Measurements from ENCODE around the gene PRKCB. TPM values are rescaled to one million over a fixed set of nuclear protein-coding genes. Genes with fewer than 3 reads are reported as not detected.
"Not testable (repeated sequence)": the region's sequence is repeated elsewhere in the genome, so short reads cannot be mapped to it uniquely, and the experiment has no call there.

PRKCB gene
- total RNA-seq, 4 donors from 2014 or later, result 10.7 to 23.9 (median 18.2) TPM

DNA sequence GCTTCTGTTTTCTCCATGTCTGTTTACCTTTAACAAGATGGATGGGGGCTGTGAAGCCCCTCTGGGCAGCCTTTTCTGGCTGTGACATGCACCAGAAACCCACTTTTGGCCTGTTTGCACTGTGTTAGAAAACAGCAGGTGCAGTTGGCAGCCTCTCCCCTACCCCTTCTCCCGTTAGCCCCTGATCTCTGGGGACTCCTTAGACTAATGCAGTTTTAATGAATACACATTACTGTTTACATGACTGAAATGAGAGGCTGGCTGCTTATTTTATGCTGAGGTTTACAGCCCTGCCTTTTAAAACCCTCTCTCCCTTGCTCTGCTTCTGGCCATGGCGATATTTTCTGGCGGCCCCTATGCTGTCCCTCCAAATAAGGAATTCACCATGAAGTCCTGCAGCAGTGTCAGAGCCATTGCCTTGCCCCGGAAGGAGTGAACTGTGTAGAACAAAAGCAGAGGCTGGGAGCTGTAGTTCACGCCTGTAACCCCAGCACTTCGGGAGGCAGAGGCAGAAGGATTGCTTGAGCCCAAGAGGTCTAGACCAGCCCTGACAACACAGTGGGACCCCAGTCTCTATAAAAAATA lies 79.3 kb downstream of the PRKCB start:
- peak; percentile 62 for ATAC-seq
- WGBS, 2 donors (ENCODE audit: low coverage in 1 of 2), result 16 to 33% methylated on average over 1 to 4 of the region's 6 CpGs
- H3K36me3 ChIP-seq, result no peaks in the 10 kb centered on the region
- peak overlapping the region in 3 of 4 donors; percentile 43 to 65 (median 45) for H3K27ac ChIP-seq
- no peak overlapping the region for H3K4me3 ChIP-seq
- TF ChIP-seq, protein P1, sequence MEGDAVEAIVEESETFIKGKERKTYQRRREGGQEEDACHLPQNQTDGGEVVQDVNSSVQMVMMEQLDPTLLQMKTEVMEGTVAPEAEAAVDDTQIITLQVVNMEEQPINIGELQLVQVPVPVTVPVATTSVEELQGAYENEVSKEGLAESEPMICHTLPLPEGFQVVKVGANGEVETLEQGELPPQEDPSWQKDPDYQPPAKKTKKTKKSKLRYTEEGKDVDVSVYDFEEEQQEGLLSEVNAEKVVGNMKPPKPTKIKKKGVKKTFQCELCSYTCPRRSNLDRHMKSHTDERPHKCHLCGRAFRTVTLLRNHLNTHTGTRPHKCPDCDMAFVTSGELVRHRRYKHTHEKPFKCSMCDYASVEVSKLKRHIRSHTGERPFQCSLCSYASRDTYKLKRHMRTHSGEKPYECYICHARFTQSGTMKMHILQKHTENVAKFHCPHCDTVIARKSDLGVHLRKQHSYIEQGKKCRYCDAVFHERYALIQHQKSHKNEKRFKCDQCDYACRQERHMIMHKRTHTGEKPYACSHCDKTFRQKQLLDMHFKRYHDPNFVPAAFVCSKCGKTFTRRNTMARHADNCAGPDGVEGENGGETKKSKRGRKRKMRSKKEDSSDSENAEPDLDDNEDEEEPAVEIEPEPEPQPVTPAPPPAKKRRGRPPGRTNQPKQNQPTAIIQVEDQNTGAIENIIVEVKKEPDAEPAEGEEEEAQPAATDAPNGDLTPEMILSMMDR (IDR thresholded peaks at IDR 0.05), result no peak
- TF ChIP-seq POLR2AphosphoS5 (IDR thresholded peaks at IDR 0.05), result no peak
- no peak for TF ChIP-seq EP300 (IDR thresholded peaks at IDR 0.05)
- no peak for TF ChIP-seq POLR2A (IDR thresholded peaks at IDR 0.05)
- no peaks in the 10 kb centered on the region for H3K9me3 ChIP-seq
- peaks cover 0 to 10% (median 0%) of the 10 kb centered on the region in 3 donors for H3K4me1 ChIP-seq
- no peaks in the 10 kb centered on the region for H3K27me3 ChIP-seq

DNA sequence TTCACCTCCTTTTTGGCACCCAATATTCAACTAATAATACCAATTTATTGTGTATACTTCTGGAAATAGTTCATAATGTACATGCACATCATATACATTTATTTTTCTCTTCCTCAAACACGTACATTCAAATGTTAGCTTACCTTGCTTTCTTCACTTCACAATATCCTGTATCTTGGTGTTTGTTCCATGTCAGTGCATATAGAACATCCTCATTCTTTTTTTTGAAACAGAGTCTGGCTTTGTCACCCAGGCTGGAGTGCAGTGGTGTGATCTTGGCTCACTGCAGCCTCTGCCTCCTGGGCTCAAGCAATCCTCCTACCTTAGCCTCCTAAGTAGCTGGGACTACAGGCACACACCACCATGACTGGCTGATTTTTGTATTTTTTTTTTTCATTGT lies 80.8 kb downstream of the PRKCB start:
- not testable (repeated sequence) for ATAC-seq, H3K9me3 ChIP-seq, H3K27me3 ChIP-seq, H3K4me3 ChIP-seq, H3K4me1 ChIP-seq, H3K27ac ChIP-seq, H3K36me3 ChIP-seq
- WGBS, 2 donors (ENCODE audit: low coverage in 1 of 2), result 87 to 91% methylated on average over 1 of the region's 1 CpG

DNA sequence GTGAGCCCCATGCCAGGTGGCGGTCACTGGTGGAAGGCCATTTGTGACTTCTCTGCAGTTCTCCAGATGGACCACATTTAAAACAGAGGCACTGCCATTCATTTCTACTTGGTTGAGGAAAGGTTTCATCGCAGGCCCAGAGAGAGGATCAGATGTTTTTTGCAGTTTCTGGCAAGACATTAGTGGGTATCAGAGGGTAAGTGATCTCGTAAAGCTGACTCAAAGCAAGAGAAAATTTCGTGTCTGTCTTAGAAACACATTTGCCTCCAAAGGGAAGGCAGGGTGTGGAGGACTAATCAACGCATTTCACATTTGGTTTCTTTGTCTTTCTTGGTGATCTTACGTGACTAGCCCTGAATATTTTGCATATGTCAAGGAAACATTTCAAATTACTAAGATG lies 81.8 kb downstream of the PRKCB start:
- peaks cover 0 to 10% (median 0%) of the 10 kb centered on the region in 3 donors for H3K4me1 ChIP-seq
- H3K27ac ChIP-seq, result no peak overlapping the region
- no peak for ATAC-seq
- H3K27me3 ChIP-seq, result no peaks in the 10 kb centered on the region
- H3K36me3 ChIP-seq, result no peaks in the 10 kb centered on the region
- no peaks in the 10 kb centered on the region for H3K9me3 ChIP-seq
- 78 to 83% methylated on average over 4 to 5 of the region's 6 CpGs for WGBS, 2 donors (ENCODE audit: low coverage in 1 of 2)
- no peak overlapping the region for H3K4me3 ChIP-seq
- no peak for TF ChIP-seq POLR2A (IDR thresholded peaks at IDR 0.05)
- no peak for TF ChIP-seq POLR2AphosphoS5 (IDR thresholded peaks at IDR 0.05)
- TF ChIP-seq, protein P1 (IDR thresholded peaks at IDR 0.05), result no peak
- no peak for TF ChIP-seq EP300 (IDR thresholded peaks at IDR 0.05)

DNA sequence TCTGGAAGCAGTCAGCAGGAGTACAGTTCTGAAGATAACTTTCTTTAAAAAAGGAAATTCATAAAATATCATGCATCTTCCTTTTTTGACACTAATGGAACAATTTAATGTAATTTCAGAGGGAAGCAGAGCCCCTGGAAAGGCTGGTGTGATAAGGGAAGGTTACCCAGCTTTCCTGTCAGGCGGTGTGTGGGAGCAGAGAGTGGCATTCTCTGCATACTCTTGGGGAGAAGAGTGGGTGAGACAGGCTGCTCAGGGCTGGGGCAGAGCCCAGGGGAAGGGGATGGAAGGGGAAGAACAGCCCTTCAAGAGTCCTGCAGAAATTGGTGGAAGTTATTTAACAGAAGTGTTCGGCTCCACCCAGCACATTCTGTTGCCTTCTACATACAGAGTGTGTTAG lies 84.7 kb downstream of the PRKCB start:
- 29 to 63% methylated on average over 1 to 2 of the region's 2 CpGs for WGBS, 2 donors (ENCODE audit: low coverage in 1 of 2)
- Histone ChIP-seq H3K27me3 (no peaks in the 10 kb centered on the region), H3K4me1 (peaks cover 0 to 1% (median 0%) of the 10 kb centered on the region in 3 donors), H3K27ac (no peak overlapping the region), H3K9me3 (no peaks in the 10 kb centered on the region), H3K36me3 (no peaks in the 10 kb centered on the region), H3K4me3 (no peak overlapping the region)
- TF ChIP-seq POLR2AphosphoS5 (IDR thresholded peaks at IDR 0.05), result no peak
- no peak for ATAC-seq

DNA sequence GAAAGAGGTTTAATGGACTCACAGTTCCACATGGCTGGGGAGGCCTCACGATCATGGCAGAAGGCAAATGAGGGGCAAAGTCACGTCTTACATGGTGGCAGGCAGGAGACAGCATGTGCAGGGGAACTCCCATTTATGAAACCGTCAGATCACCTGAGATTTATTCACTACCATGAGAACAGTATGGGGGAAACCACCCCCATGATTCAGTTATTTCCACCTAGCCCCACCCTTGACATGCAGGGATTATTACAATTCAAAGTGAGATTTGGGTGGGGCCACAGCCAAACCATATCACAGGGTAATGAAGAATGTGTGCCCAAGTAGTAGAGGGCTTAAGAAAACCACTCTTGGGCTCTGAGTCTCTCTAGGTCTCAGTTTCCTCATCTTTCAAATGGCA lies 85.1 kb downstream of the PRKCB start:
- no peaks in the 10 kb centered on the region for H3K36me3 ChIP-seq
- no peak for TF ChIP-seq POLR2AphosphoS5 (IDR thresholded peaks at IDR 0.05)
- TF ChIP-seq, protein P1 (IDR thresholded peaks at IDR 0.05), result no peak
- no peak for TF ChIP-seq POLR2A (IDR thresholded peaks at IDR 0.05)
- TF ChIP-seq EP300 (IDR thresholded peaks at IDR 0.05), result no peak
- H3K4me1 ChIP-seq, result no peaks in the 10 kb centered on the region
- no peak overlapping the region for H3K27ac ChIP-seq
- WGBS, 2 donors (ENCODE audit: low coverage in 1 of 2), result 80 to 82% methylated on average over 2 to 3 of the region's 3 CpGs
- ATAC-seq, result no peak
- H3K9me3 ChIP-seq, result no peaks in the 10 kb centered on the region
- H3K27me3 ChIP-seq, result no peaks in the 10 kb centered on the region
- H3K4me3 ChIP-seq, result no peak overlapping the region

DNA sequence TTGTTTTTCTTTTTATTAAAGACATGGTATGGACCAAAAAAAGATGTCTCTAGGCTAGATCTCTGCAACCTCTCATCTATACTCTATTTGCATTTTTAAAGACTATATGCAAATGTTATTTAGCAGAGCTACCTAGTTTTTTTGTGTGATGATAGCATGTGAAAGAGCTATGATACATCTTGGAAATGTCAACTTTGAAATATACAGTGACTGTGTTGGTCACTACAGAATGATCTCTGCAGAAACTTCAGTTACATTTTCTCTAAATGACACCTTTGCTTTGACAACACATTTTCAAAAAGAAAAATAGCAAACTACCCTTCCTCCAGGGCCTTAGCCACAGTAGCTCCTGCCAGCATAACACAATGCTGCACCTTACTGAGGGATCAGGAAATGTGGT lies 86.6 kb downstream of the PRKCB start:
- H3K36me3 ChIP-seq, result no peaks in the 10 kb centered on the region
- TF ChIP-seq POLR2AphosphoS5 (IDR thresholded peaks at IDR 0.05), result no peak
- TF ChIP-seq EP300 (IDR thresholded peaks at IDR 0.05), result no peak
- no peaks in the 10 kb centered on the region for H3K4me1 ChIP-seq
- no peak overlapping the region for H3K27ac ChIP-seq
- no peaks in the 10 kb centered on the region for H3K27me3 ChIP-seq
- H3K4me3 ChIP-seq, result no peak overlapping the region
- H3K9me3 ChIP-seq, result no peaks in the 10 kb centered on the region
- ATAC-seq, result no peak

Measured in gastroesophageal sphincter (tissue), 4 donors.